ENCODE results near the gene CFAP68. TPM values are rescaled to one million over a fixed set of nuclear protein-coding genes. Genes with fewer than 3 reads are reported as not detected.

The CFAP68 gene
- total and polyA plus RNA-seq, 2 of the 8 experiments (the other 6 are each of a cell fraction or from before 2014, with no cell fraction given) = 21.4 to 43.1 TPM

GRCh38 chr11:111908639-111909305, 29.4 kb downstream of the CFAP68 start (continued):
- TF ChIP-seq RNF2 (IDR thresholded peaks at IDR 0.05; ENCODE audit: borderline replicate concordance, low read depth, low read length, missing control alignments, poor library complexity, severe bottlenecking) (no peak), POLR2A (IDR thresholded peaks at IDR 0.05; ENCODE audit: control extremely low read depth in 1 of 2, low read depth in 2 of 2, low read length in 2 of 2) (no peak), EGR1 (IDR thresholded peaks at IDR 0.05; ENCODE audit: borderline replicate concordance, low read depth, low read length) (no peak), CHD2 (IDR thresholded peaks at IDR 0.05; ENCODE audit: low read length) (no peak), EP300 (IDR thresholded peaks at IDR 0.05; ENCODE audit: borderline replicate concordance in 1 of 2, low read depth in 2 of 2, low read length in 2 of 2) (no peak), PHF8 (conservative IDR thresholded peaks at IDR 0.05; ENCODE audit: low read depth, low read length) (no peak), ASH2L (IDR thresholded peaks at IDR 0.05; ENCODE audit: low read length) (no peak), KDM4A (IDR thresholded peaks at IDR 0.05; ENCODE audit: low read depth, low read length, severe bottlenecking) (no peak), SP4 (IDR thresholded peaks at IDR 0.05; ENCODE audit: low read length) (no peak)
